GM12878 (cell line): Measurements from ENCODE around the gene ALCAM. TPM values are rescaled to one million over a fixed set of nuclear protein-coding genes. Genes with fewer than 3 reads are reported as not detected.

ENCODE experiments used
- ATAC-seq: fragments of 200-7000 bp; cut with Tn5 transposase; 3 replicates; pipeline ENCODE4 v1.9.1; 2020; ENCODE audit warnings: mild to moderate bottlenecking, moderate library complexity
- BruUV-seq: library from RNA; stranded (reverse); fragments of 400-500 nt; replicated peaks from 2 replicates; lab custom pipeline; 2021; lab: Mats Ljungman, UMichigan
- CTCF ChIA-PET: fragments of 300-600 bp; sonication (Branson Sonifier 250); formaldehyde crosslinking; extraction: SDS; loops from one replicate; lab custom pipeline; 2021; ENCODE audit warnings: inconsistent platforms; lab: Yijun Ruan, JAX
- POLR2A ChIA-PET: fragments of 350-600 bp; formaldehyde crosslinking; extraction: SDS; loops from one replicate; lab custom pipeline; 2021; ENCODE audit warnings: inconsistent platforms; lab: Charles Lee
- RAD21 ChIA-PET: fragments of 300-600 bp; sonication (Branson Sonifier 250); formaldehyde crosslinking; loops from one replicate; lab custom pipeline; 2023; ENCODE audit warnings: antibody characterized with exemption; ENCODE audit not compliant: unreplicated experiment; lab: Charles Lee
- SMC1A ChIA-PET: fragments of 300-600 bp; sonication (Branson Sonifier 250); formaldehyde crosslinking; loops from one replicate; lab custom pipeline; 2023; ENCODE audit not compliant: unreplicated experiment, uncharacterized antibody; lab: Charles Lee
- DNase-seq: peaks from one replicate; pipeline ENCODE4 v3.0.0-alpha.2; 2011; ENCODE audit warnings: low read depth, low spot score
- FAIRE-seq: peaks from 3 replicates; lab custom pipeline; 2011; peaks lifted over from hg19 to GRCh38; lab: Jason Lieb, UNC
- H2AFZ ChIP-seq: 2 replicates; pipeline ENCODE4 v1.6.0; 2011; ENCODE audit warnings: low read depth, low read length, control low read depth; ENCODE audit not compliant: control insufficient read depth
- H3K27ac ChIP-seq: 2 replicates; pipeline ENCODE4 v1.5.1; 2011; ENCODE audit warnings: control low read depth; ENCODE audit not compliant: control insufficient read depth, insufficient read depth
- H3K27me3 ChIP-seq, 2 experiments: replicated peaks in 1 of 2; 2 replicates each; pipeline versions ENCODE4 v1.6.0 to v1.6.1; 2011; ENCODE audit warnings: low read length in 1 of 2; ENCODE audit not compliant: control insufficient read depth in 2 of 2, insufficient read depth in 2 of 2
- H3K36me3 ChIP-seq, 2 experiments: 2 replicates each; pipeline ENCODE4 v1.5.1; 2011; ENCODE audit warnings: low read length in 1 of 2; ENCODE audit not compliant: control insufficient read depth in 2 of 2, insufficient read depth in 2 of 2
- H3K4me1 ChIP-seq: 2 replicates; pipeline ENCODE4 v1.6.1; 2011; ENCODE audit warnings: mild to moderate bottlenecking, low read length, moderate library complexity, mixed read lengths; ENCODE audit not compliant: control insufficient read depth, insufficient read depth
- H3K4me2 ChIP-seq: 2 replicates; pipeline ENCODE4 v1.6.0; 2011; ENCODE audit warnings: control low read depth; ENCODE audit not compliant: control insufficient read depth, insufficient read depth
- H3K4me3 ChIP-seq: fragments of 200-600 bp; sonication (generic); 2 replicates; pipeline ENCODE4 v1.5.1; 2016
- H3K79me2 ChIP-seq: 2 replicates; pipeline ENCODE4 v1.6.0; 2011; ENCODE audit warnings: low read length; ENCODE audit not compliant: control insufficient read depth, insufficient read depth
- H3K9ac ChIP-seq: 2 replicates; pipeline ENCODE4 v1.8.0; 2011; ENCODE audit warnings: low read length, control low read depth, mixed read lengths; ENCODE audit not compliant: control insufficient read depth, insufficient read depth
- H3K9me3 ChIP-seq: replicated peaks from 3 replicates; pipeline ENCODE4 v1.5.1; 2011; ENCODE audit warnings: mild to moderate bottlenecking, low read length; ENCODE audit not compliant: control insufficient read depth, insufficient read depth
- H4K20me1 ChIP-seq: 2 replicates; pipeline ENCODE4 v1.6.0; 2011; ENCODE audit not compliant: control insufficient read depth, insufficient read depth
- BCLAF1 ChIP-seq: fragments of 450-650 bp; IDR thresholded peaks from 2 replicates; pipeline ENCODE4 v1.6.1; 2017; ENCODE audit warnings: antibody characterized with exemption, mild to moderate bottlenecking, moderate library complexity
- BHLHE40 ChIP-seq, 2 experiments: fragments of 450-650 bp in 1 of 2; IDR thresholded peaks; 2 replicates each; pipeline ENCODE4 v1.6.1; 2011 to 2017; ENCODE audit warnings: low read depth in 2 of 2, borderline replicate concordance in 1 of 2, improper control_type of control experiment in 1 of 2, low read length in 1 of 2, mild to moderate bottlenecking in 1 of 2
- CEBPB ChIP-seq, 2 experiments: fragments of 150-350 bp in 1 of 2; IDR thresholded peaks; 2 replicates each; pipeline ENCODE4 v1.6.1; 2012 to 2014; ENCODE audit warnings: low read depth in 2 of 2, low read length in 2 of 2, borderline replicate concordance in 1 of 2, inconsistent platforms in 1 of 2
- CREM ChIP-seq: IDR thresholded peaks from 2 replicates; pipeline ENCODE4 v1.6.1; 2014; ENCODE audit warnings: antibody characterized with exemption, low read depth
- ETV6 ChIP-seq, 2 experiments: fragments of 450-650 bp in 1 of 2; IDR thresholded peaks in 1 of 2; conservative IDR thresholded peaks in 1 of 2; 2 replicates each; pipeline ENCODE4 v1.6.1; 2014; ENCODE audit warnings: antibody characterized with exemption in 1 of 2, borderline replicate concordance in 1 of 2, low read depth in 1 of 2, mild to moderate bottlenecking in 1 of 2, moderate library complexity in 1 of 2
- FOXK2 ChIP-seq: fragments of 450-650 bp; IDR thresholded peaks from 2 replicates; pipeline ENCODE4 v1.6.1; 2017; ENCODE audit warnings: mild to moderate bottlenecking, moderate library complexity
- FOXM1 ChIP-seq: IDR thresholded peaks from 2 replicates; pipeline ENCODE4 v1.6.1; 2012; ENCODE audit warnings: low read depth, mild to moderate bottlenecking, inconsistent platforms, low read length, moderate library complexity
- IRF3 ChIP-seq: fragments of 450-650 bp; IDR thresholded peaks from 2 replicates; pipeline ENCODE4 v1.6.1; 2014; ENCODE audit warnings: mild to moderate bottlenecking
- IRF4 ChIP-seq: IDR thresholded peaks from 2 replicates; pipeline ENCODE4 v1.6.1; 2011; ENCODE audit warnings: low read depth, low read length
- KLF5 ChIP-seq: fragments of 450-650 bp; IDR thresholded peaks from 2 replicates; pipeline ENCODE4 v1.6.1; 2014; ENCODE audit warnings: mild to moderate bottlenecking; ENCODE audit not compliant: partially characterized antibody
- MTA3 ChIP-seq: IDR thresholded peaks from 2 replicates; pipeline ENCODE4 v1.6.1; 2012; ENCODE audit warnings: low read length, inconsistent platforms, borderline replicate concordance
- NFYA ChIP-seq: IDR thresholded peaks from 2 replicates; pipeline ENCODE4 v1.6.1; 2011; ENCODE audit warnings: low read depth, mild to moderate bottlenecking, low read length, improper control_type of control experiment, borderline replicate concordance
- NR2F1 ChIP-seq: fragments of 450-650 bp; conservative IDR thresholded peaks from 2 replicates; pipeline ENCODE4 v1.6.1; 2017; ENCODE audit warnings: mild to moderate bottlenecking
- RAD21 ChIP-seq: IDR thresholded peaks from 2 replicates; pipeline ENCODE4 v1.6.1; 2011; ENCODE audit warnings: mild to moderate bottlenecking, low read depth, low read length, moderate library complexity; ENCODE audit not compliant: insufficient read depth
- USF1 ChIP-seq: IDR thresholded peaks from 2 replicates; pipeline ENCODE4 v1.6.1; 2011; ENCODE audit warnings: borderline replicate concordance, low read depth, mild to moderate bottlenecking, moderate library complexity, mixed read lengths, low read length; ENCODE audit not compliant: insufficient read depth; ENCODE audit errors: extremely low read length
- ZNF274 ChIP-seq: IDR thresholded peaks from one replicate; pipeline ENCODE4 v1.8.0; 2011; ENCODE audit not compliant: insufficient read length, insufficient read depth
- WGBS: methylation state at CpG from one replicate; pipeline ENCODE4 v1.1.6; 2016; ENCODE audit warnings: low lambda C conversion rate; ENCODE audit not compliant: insufficient replicate concordance, insufficient coverage; ENCODE audit errors: missing lambda C conversion rate; 5-methylcytosine and 5-hydroxymethylcytosine counted together
- in situ Hi-C: fragments of 300-500 bp; cut with MboI; formaldehyde crosslinking; loops from 9 replicates; pipeline ENCODE4 v1.14.3; 2018; ENCODE audit warnings: mixed read lengths
- intact Hi-C: fragments of 100-400 bp; cut with micrococcal nuclease; formaldehyde crosslinking; loops from one replicate; pipeline ENCODE4 v1.14.2; 2022; ENCODE audit not compliant: unreplicated experiment
- polyA plus RNA-seq, 11 experiments: library from polyadenylated mRNA; depleted of rRNA in 4 of 11; unstranded in 6 of 11; stranded (reverse) in 5 of 11; fragments of >200 nt; fragmentation: Nextera tagmentation in 4 of 11; fragmentation: Illumina TruSeq in 1 of 11; extraction: Ambion mirVana in 4 of 11; extraction: Trizol in 1 of 11; gene quantifications; 1 replicate in 1 of 11; 2 replicates in 10 of 11; pipeline versions ENCODE4 v1.2.1 to v1.2.3, GENCODE V29; 2011 to 2016; ENCODE audit warnings: inconsistent platforms in 2 of 11, missing spikeins in 2 of 11, low read depth in 1 of 11
- total RNA-seq, 4 experiments: library from RNA; depleted of rRNA in 3 of 4; stranded (reverse); fragments of >200 nt in 3 of 4; fragmentation: Illumina TruSeq in 1 of 4; extraction: Trizol in 1 of 4; gene quantifications; 2 replicates each; pipeline versions ENCODE4 v1.2.1 to v1.2.3, GENCODE V29; 2013 to 2021

ALCAM gene
- total and polyA plus RNA-seq, 10 of the 15 experiments (the other 5 are each of a cell fraction or from before 2014, with no cell fraction given) = 12.2 to 54.2 (median 32.6) TPM

- ATAC-seq (no peak), DNase-seq (no peak), FAIRE-seq (no peak)
- Histone ChIP-seq H3K4me3 (no peak overlapping the region), H3K79me2 (no peaks in the 10 kb centered on the region), H3K27ac (no peak overlapping the region), H4K20me1 (no peaks in the 10 kb centered on the region), H3K27me3 (no peaks in the 10 kb centered on the region), H3K4me2 (no peak overlapping the region), H3K4me1 (no peaks in the 10 kb centered on the region), H3K36me3 (no peaks in the 10 kb centered on the region), H3K9me3 (no peaks in the 10 kb centered on the region), H2AFZ (no peak overlapping the region), H3K9ac (no peak overlapping the region)
- RAD21 ChIA-PET = no interaction called here
- POLR2A ChIA-PET = no interaction called here
- CTCF ChIA-PET = no interaction called here
- intact Hi-C loops (no loop called here), in situ Hi-C loops (no loop called here)
- WGBS = 63% methylated on average over 2 of the region's 2 CpGs
- BruUV-seq = no TSS peak
- SMC1A ChIA-PET = no interaction called here
- TF ChIP-seq BHLHE40 (IDR thresholded peaks at IDR 0.05; ENCODE audit: borderline replicate concordance in 1 of 2, low read depth in 2 of 2, low read length in 1 of 2) (no peak), FOXM1 (no peak), CREM (no peak), NFYA (no peak), CEBPB (IDR thresholded peaks at IDR 0.05; ENCODE audit: borderline replicate concordance in 1 of 2, low read depth in 2 of 2, low read length in 2 of 2) (no peak), KLF5 (no peak), ZNF274 (no peak), USF1 (no peak), IRF3 (no peak), RAD21 (no peak), BCLAF1 (no peak), MTA3 (no peak), NR2F1 (no peak), ETV6 (conservative IDR thresholded peaks at IDR 0.05 in 1 of 2, IDR thresholded peaks at IDR 0.05 in 1 of 2; ENCODE audit: borderline replicate concordance in 1 of 2, low read depth in 1 of 2) (no peak), FOXK2 (no peak), IRF4 (no peak)
These were observed 38.4 kb upstream of the ALCAM start for GRCh38 chr3:105328338-105328730.
